ENCODE results near the gene KCNQ1.

GRCh38 chr11:2459016-2459725 is 14.4 kb downstream of the KCNQ1 start:
- TF ChIP-seq FOSL1 (CRISPR knock-in tag; IDR thresholded peaks at IDR 0.05; ENCODE audit: borderline replicate concordance): no peak
- TF ChIP-seq PBX3 (CRISPR knock-in tag; IDR thresholded peaks at IDR 0.05; ENCODE audit: borderline replicate concordance): no peak
- no peak for TF ChIP-seq CTCF (CRISPR knock-in tag; IDR thresholded peaks at IDR 0.05)
- no peak for TF ChIP-seq ZNF891 (CRISPR knock-in tag; IDR thresholded peaks at IDR 0.05)

All from HepG2 (cell line).